ENCODE data around the gene SNX25. TPM values are rescaled to one million over a fixed set of nuclear protein-coding genes. Genes with fewer than 3 reads are reported as not detected.
A peak's percentile ranks its signal among the peaks of the same experiment; 100 is the strongest.
"Not testable (repeated sequence)": the region's sequence is repeated elsewhere in the genome, so short reads cannot be mapped to it uniquely, and the experiment has no call there.

Gene SNX25
- total RNA-seq, 1 experiment from 2014 or later = 3.5 TPM

- DNase-seq (ENCODE audit: low spot score) = no peak
- POLR2A ChIA-PET (ENCODE audit: low non-redundant PET) = no interaction called here
Observed at GRCh38 chr4:185196437-185196836, 13.0 kb upstream of the SNX25 start.

GRCh38 chr4:185198189-185198588 is 11.2 kb upstream of the SNX25 start:
- H3K36me3 ChIP-seq (ENCODE audit: insufficient read depth, low read length, poor library complexity, severe bottlenecking); intact Hi-C loops (cut with micrococcal nuclease; ENCODE audit: unreplicated experiment); POLR2A ChIA-PET (ENCODE audit: low non-redundant PET); H3K9me3 ChIP-seq (ENCODE audit: low read depth, low read length, poor library complexity, severe bottlenecking); H3K27me3 ChIP-seq (replicated peaks; ENCODE audit: insufficient read depth, low read depth, low read length, poor library complexity); H3K27ac ChIP-seq (ENCODE audit: low read depth, low read length, poor library complexity, severe bottlenecking); BruUV-seq (replicated peaks); H3K4me3 ChIP-seq (ENCODE audit: low read depth, low read length, poor library complexity, severe bottlenecking); DNase-seq (ENCODE audit: low spot score); CTCF ChIA-PET: not testable (repeated sequence)
- peaks cover 19% of the 10 kb centered on the region for H3K4me1 ChIP-seq (ENCODE audit: insufficient read depth, low read length, poor library complexity, severe bottlenecking)

More at GRCh38 chr4:185196437-185196836, 13.0 kb upstream of the SNX25 start:
- Histone ChIP-seq H3K4me3 (ENCODE audit: low read depth, low read length, poor library complexity, severe bottlenecking) (no peak overlapping the region), H3K9me3 (ENCODE audit: low read depth, low read length, poor library complexity, severe bottlenecking) (no peaks in the 10 kb centered on the region), H3K4me1 (ENCODE audit: insufficient read depth, low read length, poor library complexity, severe bottlenecking) (peaks cover 2% of the 10 kb centered on the region), H3K27ac (ENCODE audit: low read depth, low read length, poor library complexity, severe bottlenecking) (no peak overlapping the region), H3K36me3 (ENCODE audit: insufficient read depth, low read length, poor library complexity, severe bottlenecking) (no peaks in the 10 kb centered on the region), H3K27me3 (replicated peaks; ENCODE audit: insufficient read depth, low read depth, low read length, poor library complexity) (no peaks in the 10 kb centered on the region)
- TF ChIP-seq CTCF (conservative IDR thresholded peaks at IDR 0.05; ENCODE audit: low read depth, low read length) (no peak), EZH2 (IDR thresholded peaks at IDR 0.05; ENCODE audit: borderline replicate concordance, low read depth, low read length, poor library complexity, severe bottlenecking) (no peak)
- intact Hi-C loops (cut with micrococcal nuclease; ENCODE audit: unreplicated experiment) = no loop called here
- BruUV-seq (replicated peaks) = no TSS peak
- CTCF ChIA-PET = no interaction called here

- POLR2A ChIA-PET (ENCODE audit: low non-redundant PET) = no interaction called here
- peak; percentile 28 for DNase-seq (ENCODE audit: low spot score)
Observed at GRCh38 chr4:185201977-185202962, 7.1 kb upstream of the SNX25 start.

More at GRCh38 chr4:185201977-185202962, 7.1 kb upstream of the SNX25 start:
- Histone ChIP-seq H3K27ac (ENCODE audit: low read depth, low read length, poor library complexity, severe bottlenecking) (peak overlapping the region; percentile 50), H3K36me3 (ENCODE audit: insufficient read depth, low read length, poor library complexity, severe bottlenecking) (no peaks in the 10 kb centered on the region), H3K4me3 (ENCODE audit: low read depth, low read length, poor library complexity, severe bottlenecking) (peak overlapping the region; percentile 74), H3K27me3 (replicated peaks; ENCODE audit: insufficient read depth, low read depth, low read length, poor library complexity) (no peaks in the 10 kb centered on the region), H3K4me1 (ENCODE audit: insufficient read depth, low read length, poor library complexity, severe bottlenecking) (peaks cover 30% of the 10 kb centered on the region), H3K9me3 (ENCODE audit: low read depth, low read length, poor library complexity, severe bottlenecking) (no peaks in the 10 kb centered on the region)
- no TSS peak for BruUV-seq (replicated peaks)
- TF ChIP-seq CTCF (conservative IDR thresholded peaks at IDR 0.05; ENCODE audit: low read depth, low read length) (no peak), EZH2 (IDR thresholded peaks at IDR 0.05; ENCODE audit: borderline replicate concordance, low read depth, low read length, poor library complexity, severe bottlenecking) (no peak)
- intact Hi-C loops (cut with micrococcal nuclease; ENCODE audit: unreplicated experiment) = no loop called here
- CTCF ChIA-PET = no interaction called here

Data from A673 (cell line).